Measurements from ENCODE around the gene MAEA. TPM values are rescaled to one million over a fixed set of nuclear protein-coding genes. Genes with fewer than 3 reads are reported as not detected.

Gene MAEA
- total RNA-seq, 3 donors from 2014 or later: 49.9 to 76.7 (median 62.3) TPM

DNA sequence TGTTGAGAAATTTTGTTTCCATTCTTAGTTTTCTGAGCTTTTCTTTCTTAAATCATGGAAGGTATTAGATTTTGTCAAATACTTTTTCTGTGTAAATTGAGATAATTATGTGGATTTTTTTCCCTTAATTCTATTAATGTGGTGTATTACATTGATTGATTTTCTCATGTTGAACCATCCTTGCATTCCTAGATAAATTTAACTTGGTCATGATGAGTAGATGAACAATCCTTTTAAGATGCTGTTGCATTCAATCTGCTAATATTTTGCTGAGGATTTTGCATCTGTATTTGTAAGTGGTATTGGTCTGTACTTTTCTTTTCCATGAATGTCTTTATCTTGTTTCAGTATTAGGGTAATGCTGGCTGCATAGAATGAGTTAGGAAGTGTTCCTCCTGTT, 20.5 kb upstream of the MAEA start:
- Histone ChIP-seq H3K27me3 (no peaks in the 10 kb centered on the region), H3K4me1 (no peaks in the 10 kb centered on the region), H3K27ac (no peak overlapping the region), H3K36me3 (no peaks in the 10 kb centered on the region), H3K4me3 (no peak overlapping the region), H3K9me3 (peaks cover 5 to 14% of the 10 kb centered on the region in 2 donors)
- no peak for DNase-seq (ENCODE audit: low spot score in 2 of 2)
- TF ChIP-seq POLR2AphosphoS5 (IDR thresholded peaks at IDR 0.05): no peak
- TF ChIP-seq POLR2A (IDR thresholded peaks at IDR 0.05): no peak
- TF ChIP-seq, protein P1, sequence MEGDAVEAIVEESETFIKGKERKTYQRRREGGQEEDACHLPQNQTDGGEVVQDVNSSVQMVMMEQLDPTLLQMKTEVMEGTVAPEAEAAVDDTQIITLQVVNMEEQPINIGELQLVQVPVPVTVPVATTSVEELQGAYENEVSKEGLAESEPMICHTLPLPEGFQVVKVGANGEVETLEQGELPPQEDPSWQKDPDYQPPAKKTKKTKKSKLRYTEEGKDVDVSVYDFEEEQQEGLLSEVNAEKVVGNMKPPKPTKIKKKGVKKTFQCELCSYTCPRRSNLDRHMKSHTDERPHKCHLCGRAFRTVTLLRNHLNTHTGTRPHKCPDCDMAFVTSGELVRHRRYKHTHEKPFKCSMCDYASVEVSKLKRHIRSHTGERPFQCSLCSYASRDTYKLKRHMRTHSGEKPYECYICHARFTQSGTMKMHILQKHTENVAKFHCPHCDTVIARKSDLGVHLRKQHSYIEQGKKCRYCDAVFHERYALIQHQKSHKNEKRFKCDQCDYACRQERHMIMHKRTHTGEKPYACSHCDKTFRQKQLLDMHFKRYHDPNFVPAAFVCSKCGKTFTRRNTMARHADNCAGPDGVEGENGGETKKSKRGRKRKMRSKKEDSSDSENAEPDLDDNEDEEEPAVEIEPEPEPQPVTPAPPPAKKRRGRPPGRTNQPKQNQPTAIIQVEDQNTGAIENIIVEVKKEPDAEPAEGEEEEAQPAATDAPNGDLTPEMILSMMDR (IDR thresholded peaks at IDR 0.05): no peak
- intact Hi-C loops (cut with DNase I; ENCODE audit: low total_unique reads): no loop called here

DNA sequence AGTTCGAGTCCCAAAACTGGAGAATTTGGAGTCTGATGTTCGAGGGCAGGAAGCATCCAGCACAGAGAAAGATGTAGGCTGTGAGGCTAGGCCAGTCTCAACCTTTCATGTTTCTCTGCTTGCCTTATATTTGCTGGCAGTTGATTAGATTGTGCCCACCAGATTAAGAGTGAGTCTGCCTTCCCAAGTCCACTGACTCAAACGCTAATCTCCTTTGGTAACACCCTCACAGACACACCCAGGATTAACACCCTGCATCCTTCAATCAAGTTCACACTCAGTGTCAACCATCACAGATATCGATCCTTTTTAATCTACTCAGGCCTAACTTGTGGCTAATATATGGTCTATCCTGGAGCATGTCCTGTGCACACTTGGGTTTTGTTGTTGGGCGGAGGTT, 18.0 kb upstream of the MAEA start:
- Histone ChIP-seq H3K9me3 (peaks cover 5 to 14% of the 10 kb centered on the region in 2 donors), H3K36me3 (no peaks in the 10 kb centered on the region), H3K27me3 (no peaks in the 10 kb centered on the region), H3K27ac (no peak overlapping the region), H3K4me3 (no peak overlapping the region), H3K4me1 (no peaks in the 10 kb centered on the region)
- TF ChIP-seq, protein P1 (IDR thresholded peaks at IDR 0.05): no peak
- TF ChIP-seq POLR2A (IDR thresholded peaks at IDR 0.05) (no peak), POLR2AphosphoS5 (IDR thresholded peaks at IDR 0.05) (no peak)
- no peak for DNase-seq (ENCODE audit: low spot score in 2 of 2)
- intact Hi-C loops (cut with DNase I; ENCODE audit: low total_unique reads): no loop called here

DNA sequence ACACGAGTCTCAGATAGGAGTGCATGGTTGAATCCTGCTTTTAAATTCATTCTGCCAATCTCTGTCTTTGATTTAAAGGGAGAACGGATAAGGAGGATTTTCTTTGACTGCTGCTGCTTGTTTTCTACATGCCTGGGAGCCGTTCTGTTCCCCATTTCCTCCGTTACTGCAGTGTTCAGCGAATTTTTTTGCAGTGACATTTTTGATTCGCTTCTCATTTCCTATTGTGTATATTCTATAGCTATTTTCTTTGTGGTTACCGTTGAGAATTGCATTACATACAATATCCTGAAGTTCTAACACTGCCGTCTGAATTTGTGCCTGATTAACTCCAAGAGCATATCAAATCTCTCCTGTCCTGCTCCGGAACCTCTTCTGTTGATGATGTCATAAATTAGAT, 14.8 kb upstream of the MAEA start:
- intact Hi-C loops (cut with DNase I; ENCODE audit: low total_unique reads): no loop called here

DNA sequence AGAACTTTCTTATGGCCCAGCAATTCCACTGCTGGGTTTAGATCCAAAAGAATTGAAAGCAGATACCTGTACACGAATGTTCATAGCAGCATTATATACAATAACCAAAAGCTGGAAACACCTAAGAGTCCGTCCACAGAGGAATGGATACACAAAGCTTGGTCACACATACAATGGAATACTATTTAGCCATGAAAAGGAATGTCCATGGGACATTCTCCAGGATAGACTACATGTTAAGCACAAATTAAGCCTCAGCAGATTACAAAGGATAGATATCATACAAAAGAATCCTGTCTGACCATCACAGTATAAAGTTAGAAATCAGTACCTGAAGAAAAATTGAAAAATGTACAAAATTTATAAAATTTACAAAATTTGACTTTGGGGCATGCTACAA, 12.7 kb upstream of the MAEA start:
- no peak for DNase-seq (ENCODE audit: low spot score in 2 of 2)
- TF ChIP-seq, protein P1 (IDR thresholded peaks at IDR 0.05): no peak
- TF ChIP-seq POLR2AphosphoS5 (IDR thresholded peaks at IDR 0.05) (no peak), POLR2A (IDR thresholded peaks at IDR 0.05) (no peak)
- Histone ChIP-seq H3K9me3 (no peaks in the 10 kb centered on the region), H3K27me3 (no peaks in the 10 kb centered on the region), H3K27ac (no peak overlapping the region), H3K36me3 (no peaks in the 10 kb centered on the region), H3K4me3 (no peak overlapping the region), H3K4me1 (no peaks in the 10 kb centered on the region)
- intact Hi-C loops (cut with DNase I; ENCODE audit: low total_unique reads): no loop called here

More for the DNA sequence above, 14.8 kb upstream of the MAEA start:
- DNase-seq (ENCODE audit: low spot score in 2 of 2): no peak
- no peaks in the 10 kb centered on the region for H3K36me3 ChIP-seq
- TF ChIP-seq, protein P1 (IDR thresholded peaks at IDR 0.05): no peak
- TF ChIP-seq POLR2AphosphoS5 (IDR thresholded peaks at IDR 0.05): no peak
- TF ChIP-seq POLR2A (IDR thresholded peaks at IDR 0.05): no peak
- H3K9me3 ChIP-seq: peaks cover 0 to 2% of the 10 kb centered on the region in 2 donors
- H3K27me3 ChIP-seq: no peaks in the 10 kb centered on the region
- H3K27ac ChIP-seq: no peak overlapping the region
- H3K4me3 ChIP-seq: no peak overlapping the region
- no peaks in the 10 kb centered on the region for H3K4me1 ChIP-seq

DNA sequence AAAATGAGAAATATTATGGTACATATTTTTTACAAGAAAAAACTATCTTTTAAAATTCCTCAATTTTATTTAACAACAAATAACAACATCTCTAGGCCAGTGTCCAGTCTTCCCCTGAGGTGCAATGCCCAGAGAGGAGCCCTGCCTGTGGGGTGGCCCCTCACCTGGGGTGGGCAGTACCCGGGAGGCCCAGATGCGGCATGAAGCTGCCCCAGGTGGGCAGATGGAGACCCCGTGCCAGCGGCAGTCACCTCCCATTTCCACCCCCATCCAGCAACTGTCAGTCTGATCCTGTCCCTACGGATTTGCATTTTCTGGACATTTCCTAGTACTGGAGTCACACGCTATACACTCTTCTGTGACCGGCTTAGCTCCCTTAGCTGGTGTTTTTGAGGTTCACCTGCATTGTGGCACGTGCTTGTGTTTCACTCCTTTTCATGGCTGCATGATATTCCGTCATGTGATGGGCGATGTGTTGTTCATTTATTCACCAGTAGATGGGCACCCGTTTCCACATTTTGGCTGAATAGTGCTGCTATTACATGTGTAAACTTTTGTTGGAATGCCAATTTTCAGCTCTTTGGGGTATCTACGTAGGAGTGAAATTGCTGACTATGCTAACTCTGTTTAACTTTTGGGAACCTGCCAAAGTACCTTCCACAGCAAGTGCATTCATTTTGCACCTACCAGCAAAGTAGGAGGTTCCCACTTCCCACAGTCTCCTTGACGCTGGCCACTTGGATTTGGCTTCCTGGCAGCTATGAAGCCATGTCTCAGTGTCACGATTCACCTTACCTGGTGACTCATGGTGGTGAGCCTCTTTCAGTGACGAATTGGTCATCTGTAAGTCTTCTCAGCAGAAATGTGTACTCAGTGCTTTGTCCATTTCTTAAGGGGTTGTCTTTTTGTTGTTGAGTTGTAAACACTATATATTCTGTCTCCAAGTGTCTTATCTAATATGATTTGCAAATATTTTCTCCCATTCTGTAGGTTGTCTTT, 11.7 kb upstream of the MAEA start:
- intact Hi-C loops (cut with DNase I; ENCODE audit: low total_unique reads): loop anchor here (2.0 kb wide), 1 partner anchor 43 kb away; no protein-coding TSS in a partner anchor

More for the DNA sequence above, 11.7 kb upstream of the MAEA start:
- Histone ChIP-seq H3K27me3 (no peaks in the 10 kb centered on the region), H3K9me3 (no peaks in the 10 kb centered on the region), H3K4me3 (no peak overlapping the region), H3K36me3 (no peaks in the 10 kb centered on the region), H3K27ac (no peak overlapping the region), H3K4me1 (no peaks in the 10 kb centered on the region)
- no peak for DNase-seq (ENCODE audit: low spot score in 2 of 2)
- TF ChIP-seq POLR2AphosphoS5 (IDR thresholded peaks at IDR 0.05) (no peak), POLR2A (IDR thresholded peaks at IDR 0.05) (no peak)
- TF ChIP-seq, protein P1 (IDR thresholded peaks at IDR 0.05): no peak
